SKM-1 (cell line): ENCODE results near the gene ITSN1.

Experiments used
- DNase-seq: peaks from one replicate; lab custom pipeline; 2025; ENCODE audit not compliant: unreplicated experiment; lab: John Stamatoyannopoulos, UW

ITSN1 gene

GRCh38 chr21:33945652-33946270 is 303.5 kb downstream of the ITSN1 start:
- no peak for DNase-seq

DNA sequence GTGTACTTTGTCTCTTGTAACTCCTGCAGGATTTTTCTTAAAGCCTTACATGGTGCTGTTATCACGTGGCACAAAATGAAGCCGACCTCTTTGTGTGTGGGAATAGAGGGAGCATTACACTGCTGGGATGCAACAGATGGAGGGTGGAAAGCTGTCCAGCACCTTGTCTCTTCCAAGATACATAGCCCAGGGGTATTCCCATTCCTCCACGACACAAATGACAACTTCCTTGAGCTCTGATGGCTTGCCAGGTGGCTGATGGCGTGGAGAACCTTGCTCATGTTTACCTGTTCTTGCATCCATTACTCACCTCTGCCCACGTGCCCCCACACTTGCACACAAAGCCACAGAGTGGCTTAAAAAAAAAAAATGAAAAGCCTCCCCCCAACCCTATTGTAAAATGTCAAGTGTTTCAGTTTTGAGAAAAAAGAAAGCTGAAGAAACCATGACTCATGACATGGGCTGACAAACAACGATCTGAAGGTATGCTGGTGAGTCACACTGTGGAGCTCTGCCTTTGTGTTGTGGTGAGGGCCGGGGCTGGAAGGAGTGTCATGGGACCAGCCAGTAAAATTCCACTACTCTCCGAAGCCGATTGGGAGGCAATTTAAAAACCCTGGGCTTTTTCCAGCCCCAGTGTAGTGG is 305.3 kb downstream of the ITSN1 start:
- no peak for DNase-seq

GRCh38 chr21:33948096-33948950 is 306.0 kb downstream of the ITSN1 start:
- no peak for DNase-seq

GRCh38 chr21:33948951-33949444 is 306.7 kb downstream of the ITSN1 start:
- DNase-seq: no peak
